Neural progenitor cell (in vitro differentiated cells): ENCODE measurements around the gene SART1.

ENCODE experiments used
- EZH2 ChIP-seq: fragments of 200-600 bp; sonication (generic); IDR thresholded peaks from 2 replicates; pipeline ENCODE4 v1.6.1; 2017; ENCODE audit warnings: antibody characterized with exemption, mild to moderate bottlenecking, moderate library complexity
- TF ChIP-seq, protein P1 (sequence below): fragments of 200-600 bp; sonication (generic); IDR thresholded peaks from 2 replicates; pipeline ENCODE4 v1.5.1; 2017; ENCODE audit warnings: antibody characterized with exemption, mild to moderate bottlenecking

DNA sequence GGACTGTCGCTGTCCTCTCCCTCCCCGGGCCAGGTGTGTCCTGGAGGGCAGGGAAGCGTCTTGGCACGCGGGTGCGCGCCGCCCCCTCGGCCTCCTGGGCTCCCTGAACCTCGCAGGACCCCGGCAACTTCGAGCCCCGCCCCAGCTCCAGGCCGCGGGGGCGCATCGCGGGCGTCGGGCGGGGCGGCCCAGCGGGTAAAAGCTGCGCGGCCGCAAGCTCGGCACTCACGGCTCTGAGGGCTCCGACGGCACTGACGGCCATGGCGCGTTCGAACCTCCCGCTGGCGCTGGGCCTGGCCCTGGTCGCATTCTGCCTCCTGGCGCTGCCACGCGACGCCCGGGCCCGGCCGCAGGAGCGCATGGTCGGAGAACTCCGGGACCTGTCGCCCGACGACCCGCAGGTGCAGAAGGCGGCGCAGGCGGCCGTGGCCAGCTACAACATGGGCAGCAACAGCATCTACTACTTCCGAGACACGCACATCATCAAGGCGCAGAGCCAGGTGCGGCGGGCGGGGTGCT lies 50.3 kb downstream of the SART1 start, which contains the start of gene CST6:
- TF ChIP-seq, protein P1, sequence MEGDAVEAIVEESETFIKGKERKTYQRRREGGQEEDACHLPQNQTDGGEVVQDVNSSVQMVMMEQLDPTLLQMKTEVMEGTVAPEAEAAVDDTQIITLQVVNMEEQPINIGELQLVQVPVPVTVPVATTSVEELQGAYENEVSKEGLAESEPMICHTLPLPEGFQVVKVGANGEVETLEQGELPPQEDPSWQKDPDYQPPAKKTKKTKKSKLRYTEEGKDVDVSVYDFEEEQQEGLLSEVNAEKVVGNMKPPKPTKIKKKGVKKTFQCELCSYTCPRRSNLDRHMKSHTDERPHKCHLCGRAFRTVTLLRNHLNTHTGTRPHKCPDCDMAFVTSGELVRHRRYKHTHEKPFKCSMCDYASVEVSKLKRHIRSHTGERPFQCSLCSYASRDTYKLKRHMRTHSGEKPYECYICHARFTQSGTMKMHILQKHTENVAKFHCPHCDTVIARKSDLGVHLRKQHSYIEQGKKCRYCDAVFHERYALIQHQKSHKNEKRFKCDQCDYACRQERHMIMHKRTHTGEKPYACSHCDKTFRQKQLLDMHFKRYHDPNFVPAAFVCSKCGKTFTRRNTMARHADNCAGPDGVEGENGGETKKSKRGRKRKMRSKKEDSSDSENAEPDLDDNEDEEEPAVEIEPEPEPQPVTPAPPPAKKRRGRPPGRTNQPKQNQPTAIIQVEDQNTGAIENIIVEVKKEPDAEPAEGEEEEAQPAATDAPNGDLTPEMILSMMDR: no peak
- TF ChIP-seq EZH2: peak; percentile 85
